GM21737 (cell line): ENCODE data around the gene CISH.

Source experiments
- ATAC-seq: cut with Tn5 transposase; IDR thresholded peaks from one replicate; pipeline ENCODE4 v1.9.1; 2021; ENCODE audit warnings: mild to moderate bottlenecking, moderate library complexity; ENCODE audit not compliant: unreplicated experiment

CISH gene

DNA sequence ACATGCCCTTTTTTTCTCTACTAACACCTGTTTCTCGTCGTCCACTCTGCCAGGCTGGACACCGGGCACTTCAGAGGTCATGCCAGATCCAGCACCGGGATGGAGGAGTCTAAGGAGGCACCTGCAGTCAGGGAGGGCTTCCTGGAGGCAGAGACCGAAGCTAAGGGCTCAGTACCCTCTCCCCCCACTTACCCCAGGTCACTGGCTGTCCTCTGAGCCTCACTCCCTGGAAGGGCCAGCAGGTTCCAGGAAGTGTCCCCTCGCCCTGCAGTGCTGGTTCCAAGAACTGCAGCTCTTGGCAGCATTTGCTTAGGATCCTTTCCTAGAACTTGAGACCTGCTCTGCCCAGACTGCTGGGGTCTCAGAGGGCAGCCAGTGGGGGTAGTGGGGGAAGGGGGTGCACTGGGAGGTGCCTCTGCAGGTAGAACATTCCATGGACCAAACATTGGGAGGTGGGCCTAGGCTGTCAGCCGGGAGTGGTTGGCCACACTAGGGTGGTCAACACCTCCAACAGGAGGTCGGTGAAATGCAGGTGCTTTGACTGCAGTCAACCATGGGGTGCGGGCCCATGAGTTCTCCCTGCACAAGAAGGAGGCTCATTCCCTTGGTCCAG lies 11.3 kb downstream of the CISH start:
- ATAC-seq: no peak

DNA sequence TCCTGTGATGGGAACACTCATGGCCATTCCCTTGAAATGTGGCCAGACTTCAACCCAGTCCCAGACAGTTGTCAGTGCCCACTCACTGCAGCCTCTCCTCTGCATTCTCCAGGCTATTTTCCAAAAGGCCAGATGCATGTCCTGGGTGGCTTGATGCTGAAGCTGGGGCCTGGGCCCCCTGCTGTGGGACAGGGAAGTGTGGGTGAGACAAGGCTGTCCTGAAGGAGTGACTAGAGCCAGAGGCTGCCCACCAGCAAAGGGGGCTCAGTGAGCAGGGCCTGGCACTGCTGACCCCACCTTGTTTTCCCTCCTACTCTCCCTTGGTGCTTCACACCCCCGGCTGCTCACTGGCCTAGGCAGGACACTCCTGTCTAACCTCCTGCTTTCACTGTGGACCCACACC lies 11.9 kb downstream of the CISH start:
- ATAC-seq: no peak

DNA sequence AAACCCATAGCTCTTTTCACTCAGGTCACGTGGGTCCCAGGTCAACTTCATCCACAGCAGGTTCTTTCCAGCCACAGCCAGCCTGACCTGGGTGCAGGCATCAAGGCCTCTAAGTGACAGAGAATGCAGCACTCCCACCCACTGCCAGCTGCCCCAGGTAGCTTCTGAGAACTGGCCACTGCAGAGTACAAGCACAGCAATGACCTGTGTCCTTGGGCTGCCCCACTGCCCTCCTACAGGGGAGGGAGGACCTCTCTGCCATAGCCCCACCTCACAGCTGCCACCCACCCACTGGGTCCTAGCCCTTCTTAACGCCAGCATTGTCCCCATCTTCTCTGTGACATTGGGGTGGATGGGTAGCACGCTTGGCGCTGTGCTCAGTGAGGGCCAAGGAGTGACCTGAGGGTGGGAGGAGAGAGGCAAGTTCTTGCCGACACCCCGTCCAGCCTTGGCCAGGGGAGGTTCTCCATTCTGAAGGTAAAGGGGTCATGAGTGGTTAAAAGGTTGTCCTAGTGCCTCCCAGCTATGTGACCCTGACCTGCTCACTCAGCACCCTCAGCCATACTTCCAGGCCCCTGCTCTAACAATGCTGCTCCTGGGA lies 12.4 kb downstream of the CISH start:
- no peak for ATAC-seq

DNA sequence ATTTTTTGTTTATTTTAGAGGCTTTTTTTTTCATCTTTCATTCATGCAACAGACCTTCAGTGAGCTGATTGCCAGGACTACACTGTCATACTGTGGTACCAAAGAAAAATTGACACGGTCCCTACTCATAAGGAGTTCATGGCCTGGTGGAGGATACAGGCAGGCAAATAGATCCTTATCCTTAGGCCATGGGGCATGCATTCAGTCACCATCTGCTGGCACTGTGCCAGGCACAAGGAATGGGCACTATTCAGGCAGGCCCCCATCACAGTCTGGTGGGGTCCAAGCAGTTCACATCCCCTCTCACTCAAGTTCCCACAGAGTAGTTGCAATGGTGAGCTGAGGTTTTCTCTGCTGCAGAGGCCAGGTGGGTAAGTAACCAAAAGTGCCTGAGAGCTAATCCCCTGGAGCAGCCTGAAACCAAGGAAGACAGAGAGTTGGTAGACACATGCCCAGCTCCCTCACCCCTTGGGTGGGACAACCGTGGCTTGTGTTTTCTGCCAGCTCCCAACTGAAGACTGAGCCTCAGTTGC lies 17.3 kb downstream of the CISH start:
- ATAC-seq: no peak

DNA sequence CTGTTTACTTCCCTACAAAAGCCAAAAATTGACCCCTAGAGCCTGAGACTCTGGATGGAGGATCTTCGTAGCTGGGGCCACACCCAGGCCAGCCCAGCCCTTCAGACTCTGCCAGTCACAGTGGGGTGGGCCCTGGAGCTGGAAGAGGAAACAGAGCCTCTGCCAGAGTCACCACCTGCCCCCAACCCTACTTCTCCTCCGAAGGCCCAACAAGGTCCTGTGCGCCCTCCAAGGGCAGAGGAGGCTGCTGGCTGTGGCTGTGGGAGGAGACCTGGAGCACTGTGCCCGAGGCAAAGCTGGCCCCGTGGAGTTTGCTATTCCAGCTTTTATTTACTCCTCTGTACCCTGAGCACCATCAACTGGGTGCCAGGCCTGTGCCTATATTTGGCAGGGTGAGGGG lies 19.0 kb downstream of the CISH start:
- no peak for ATAC-seq

DNA sequence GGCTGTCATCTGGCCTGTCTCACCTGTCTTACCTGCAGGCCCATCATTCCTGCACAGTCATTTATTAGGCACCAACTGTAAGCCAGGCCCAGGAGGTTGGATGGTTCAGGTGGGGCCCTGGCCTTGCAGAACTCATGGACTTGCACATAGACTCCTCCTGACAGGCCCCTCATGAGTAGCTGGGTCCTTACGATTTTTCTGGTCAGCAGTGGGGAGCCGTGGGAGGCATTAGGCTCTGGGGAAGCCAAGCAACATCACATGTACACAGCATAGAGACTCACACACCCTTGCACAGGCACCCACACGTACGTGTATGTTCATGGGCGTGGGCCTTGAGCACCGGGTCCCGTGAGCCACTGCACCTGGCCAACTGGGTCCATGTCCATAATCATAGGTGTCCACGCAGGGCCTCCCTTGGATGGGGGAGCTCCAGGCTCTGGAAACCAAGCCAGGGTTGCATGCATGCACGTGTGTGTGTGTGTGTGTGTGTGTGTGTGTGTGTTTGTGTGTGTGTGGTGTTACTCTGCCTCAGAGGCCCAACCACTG lies 20.3 kb downstream of the CISH start:
- ATAC-seq: peak; percentile 6

DNA sequence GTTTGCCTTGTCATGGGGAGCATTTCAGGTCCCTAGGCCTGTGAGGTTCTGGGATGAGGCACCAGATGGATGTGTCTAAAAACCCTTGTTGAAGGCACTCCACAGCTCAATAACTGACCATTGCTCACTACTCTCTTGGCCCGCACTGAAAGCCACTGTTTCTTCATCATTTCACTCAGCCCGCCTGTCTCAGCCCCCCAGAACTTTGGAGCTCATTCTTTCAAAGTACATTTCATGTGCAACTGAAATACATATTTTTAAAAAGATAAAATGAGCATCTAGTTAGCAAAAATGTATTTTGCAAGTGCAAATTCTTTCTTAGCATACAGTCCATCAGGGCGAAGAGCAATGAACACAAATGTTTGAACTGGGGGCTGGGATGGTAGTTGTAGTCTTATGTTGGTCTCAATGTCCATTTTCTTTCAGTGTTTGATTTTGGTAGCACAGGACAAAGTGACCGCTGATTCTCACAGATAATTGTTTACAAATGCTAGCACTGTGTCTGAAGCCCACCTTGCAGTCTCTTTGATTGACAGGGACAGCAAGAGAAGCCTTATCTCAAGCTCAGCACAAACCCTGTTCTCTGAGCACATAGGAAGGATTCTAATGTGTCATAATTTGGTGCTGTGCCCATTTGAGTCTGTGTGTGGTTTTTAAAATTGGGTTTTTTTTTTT lies 22.7 kb downstream of the CISH start:
- no peak for ATAC-seq

DNA sequence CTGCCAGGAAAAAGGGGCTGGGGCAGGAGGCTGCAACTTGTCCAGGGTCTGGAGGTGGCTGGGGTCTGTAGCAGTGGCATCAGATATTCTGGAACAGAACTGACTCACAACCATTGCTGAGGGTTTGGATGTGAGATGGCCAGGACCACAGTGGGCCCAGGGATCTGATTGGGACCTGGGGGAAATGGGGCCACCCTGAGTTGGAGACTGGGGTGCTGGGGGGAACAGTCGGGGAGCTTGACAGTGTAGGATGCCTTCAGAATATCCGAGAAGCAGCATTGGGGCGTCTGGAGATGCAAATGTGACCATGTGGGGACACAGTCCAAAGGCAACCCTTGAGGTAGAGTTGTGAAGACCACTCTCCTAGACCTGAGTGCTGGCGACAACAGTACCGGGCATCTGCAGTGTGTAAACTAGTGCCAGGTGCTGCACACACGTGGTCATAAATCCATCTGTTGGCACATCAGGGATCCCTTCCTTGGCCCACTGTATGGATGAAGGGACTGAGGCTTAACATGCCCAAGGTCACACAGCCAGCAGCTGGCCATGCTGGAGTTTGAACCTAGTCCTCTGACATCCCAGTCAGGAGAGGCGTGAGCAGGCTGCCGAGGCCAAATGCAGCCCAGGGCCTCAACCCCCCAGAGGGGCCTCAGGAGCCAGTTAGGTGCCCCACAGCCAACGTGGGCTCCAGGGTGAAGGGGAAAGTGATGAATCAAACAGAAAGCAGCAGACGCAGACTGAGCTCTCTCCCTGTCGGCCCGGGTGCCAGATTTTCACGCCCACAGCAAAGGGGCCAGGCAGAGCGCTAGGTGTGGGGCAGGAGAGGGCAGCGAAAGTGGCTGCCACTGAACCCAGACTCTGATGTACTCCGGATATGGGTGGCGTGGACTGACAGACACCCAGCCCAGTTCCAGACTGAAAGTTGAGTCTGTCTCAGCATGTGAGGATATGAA lies 23.5 kb downstream of the CISH start:
- ATAC-seq: no peak

DNA sequence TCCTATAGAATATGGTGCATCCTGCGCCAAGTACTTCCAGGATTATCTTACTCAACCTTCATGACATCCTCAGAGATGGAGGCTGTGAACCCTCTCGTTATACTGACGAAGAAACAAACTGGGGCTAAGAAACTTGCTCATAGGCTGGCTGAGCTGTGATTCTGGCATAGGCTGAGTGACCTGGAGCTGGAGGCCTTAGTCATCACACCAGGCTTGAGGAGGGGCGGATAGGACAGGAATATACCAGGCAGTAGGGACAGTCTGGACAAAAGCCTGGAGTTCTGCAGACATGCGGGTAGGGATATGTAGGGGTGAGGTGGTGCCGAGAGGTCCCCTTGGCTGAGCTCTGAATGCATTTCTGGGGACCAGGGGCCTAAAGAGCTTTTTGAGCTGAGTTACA lies 24.2 kb downstream of the CISH start:
- ATAC-seq: no peak

DNA sequence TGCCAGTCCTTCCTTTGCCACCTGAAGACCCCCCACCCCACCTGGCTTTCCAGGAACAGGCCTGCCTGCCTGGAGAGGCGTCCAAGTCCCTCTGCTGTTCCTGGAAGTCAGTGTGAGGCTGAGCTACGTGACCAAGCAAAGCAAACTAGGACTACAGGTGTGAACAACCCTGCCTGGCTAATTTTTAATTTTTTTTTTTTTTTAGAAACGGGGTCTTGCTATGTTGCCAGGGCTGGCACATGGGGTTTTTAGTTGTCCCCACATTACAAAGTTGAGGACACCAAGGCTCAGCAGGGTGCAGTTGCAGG lies 24.9 kb downstream of the CISH start:
- ATAC-seq: no peak

DNA sequence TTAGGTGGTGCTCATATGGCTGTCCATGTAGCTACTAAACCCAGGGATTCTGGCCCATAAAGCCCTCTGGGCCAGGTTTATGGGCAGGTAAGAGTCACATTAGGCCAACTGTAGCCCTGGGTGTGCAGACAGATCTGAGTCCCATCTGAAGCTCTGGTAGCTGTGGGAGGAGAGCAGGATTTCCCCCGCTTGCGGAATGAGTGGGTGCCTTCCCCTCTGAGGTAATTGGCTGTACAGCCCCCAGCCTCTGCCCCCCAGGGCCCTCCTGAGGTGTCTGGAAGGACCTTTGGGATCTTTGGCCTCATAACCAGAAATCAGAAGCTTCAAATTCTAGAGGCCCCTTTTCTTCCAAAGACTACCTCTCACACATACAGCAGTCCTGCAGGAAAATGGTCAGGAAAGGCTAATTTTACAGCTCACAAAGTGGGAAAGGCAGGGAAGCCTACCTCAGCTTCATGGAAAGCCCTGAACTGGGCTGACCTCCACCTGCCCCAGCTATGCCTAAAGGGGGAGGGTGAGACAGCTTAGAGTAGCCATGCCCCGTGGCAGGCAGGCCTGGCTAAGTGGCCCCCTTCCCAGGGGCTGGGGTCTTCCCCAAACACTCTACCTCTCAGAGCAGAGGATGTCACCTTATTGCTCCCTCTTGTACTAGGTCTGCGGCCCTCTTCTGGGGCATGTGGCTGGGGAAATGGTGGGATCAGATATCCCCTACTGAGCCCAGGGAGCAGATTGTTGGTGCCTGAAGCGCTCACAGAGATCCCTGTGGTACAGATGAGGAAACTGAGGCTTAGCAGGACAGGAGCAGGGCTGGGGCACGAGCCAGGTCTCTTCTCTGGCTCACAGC lies 25.4 kb downstream of the CISH start:
- no peak for ATAC-seq

DNA sequence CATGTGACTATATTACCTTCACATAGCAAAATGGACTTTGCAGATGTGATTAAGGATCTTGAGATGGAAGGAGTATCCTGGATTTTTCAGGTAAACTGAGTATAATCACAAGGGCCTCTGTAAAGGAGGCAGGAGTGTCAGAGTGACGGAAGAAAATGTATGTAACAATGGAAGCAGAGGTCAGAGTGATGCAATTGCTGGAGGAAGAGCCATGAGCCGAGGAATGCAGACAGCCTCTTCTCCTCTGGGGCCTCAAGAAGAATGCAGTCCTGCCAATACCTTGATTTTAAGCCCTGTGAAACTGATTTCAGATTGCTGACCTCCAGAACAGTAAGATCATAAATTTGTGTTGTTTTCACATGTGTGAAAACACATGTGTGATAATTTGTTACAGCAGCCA lies 27.2 kb downstream of the CISH start:
- ATAC-seq: no peak

DNA sequence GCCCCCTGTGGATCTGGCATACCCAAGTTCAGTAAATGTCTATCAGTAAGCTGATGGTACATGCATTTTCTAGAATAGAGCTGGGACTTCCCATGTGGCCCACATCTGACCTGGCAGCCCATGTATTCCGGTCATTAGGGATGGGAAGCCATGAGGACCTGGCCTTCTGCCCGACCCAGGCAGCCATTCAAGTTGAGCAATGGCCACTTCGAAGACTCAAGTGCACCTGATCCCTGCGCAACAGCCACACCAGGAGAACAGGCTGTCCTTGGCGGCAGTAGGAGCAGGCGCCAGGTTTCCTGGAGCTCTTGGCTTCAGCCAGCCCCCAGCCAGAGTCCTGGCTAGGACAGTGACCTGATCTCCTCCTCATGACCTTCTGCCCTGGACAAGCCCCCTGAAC lies 27.7 kb downstream of the CISH start:
- ATAC-seq: no peak

DNA sequence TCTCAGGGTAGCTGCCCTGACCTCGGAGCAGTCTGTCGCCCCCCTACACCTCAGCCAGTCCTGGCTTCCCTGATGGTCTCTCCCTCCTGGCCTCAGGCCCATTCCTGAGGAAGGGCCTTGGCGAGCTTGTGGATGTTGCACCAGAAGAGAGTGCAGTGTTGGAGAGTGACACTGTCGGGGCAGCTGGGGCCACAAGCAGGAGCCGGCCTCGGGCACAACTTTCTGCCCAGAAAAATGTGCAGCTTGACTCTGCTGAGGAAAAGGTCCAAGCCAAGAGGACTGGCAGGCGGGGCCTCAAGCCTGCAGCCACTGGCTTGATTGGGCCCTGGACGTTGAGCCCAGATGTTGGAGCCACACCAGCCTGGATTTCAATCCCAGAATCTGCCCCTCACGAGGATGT lies 29.5 kb downstream of the CISH start:
- ATAC-seq: no peak

DNA sequence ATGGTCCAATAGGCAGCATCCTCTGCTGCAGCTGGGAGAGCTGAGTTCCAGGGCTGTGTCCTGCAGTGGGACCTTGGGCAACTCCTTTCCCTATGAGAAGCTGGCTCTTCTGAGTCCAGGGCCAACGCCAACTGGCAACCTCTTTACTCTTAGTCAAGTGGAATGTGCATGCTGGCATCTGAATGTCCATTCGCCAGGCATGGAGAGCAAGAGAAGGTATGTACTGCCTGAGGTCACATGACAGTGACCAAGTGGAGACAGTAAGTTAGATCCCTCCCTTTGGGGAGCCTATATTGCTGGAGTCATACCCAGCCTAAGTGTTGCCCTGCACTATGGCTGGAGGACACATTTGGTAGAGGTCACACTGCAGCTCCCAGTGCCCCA lies 30.1 kb downstream of the CISH start:
- ATAC-seq: no peak

DNA sequence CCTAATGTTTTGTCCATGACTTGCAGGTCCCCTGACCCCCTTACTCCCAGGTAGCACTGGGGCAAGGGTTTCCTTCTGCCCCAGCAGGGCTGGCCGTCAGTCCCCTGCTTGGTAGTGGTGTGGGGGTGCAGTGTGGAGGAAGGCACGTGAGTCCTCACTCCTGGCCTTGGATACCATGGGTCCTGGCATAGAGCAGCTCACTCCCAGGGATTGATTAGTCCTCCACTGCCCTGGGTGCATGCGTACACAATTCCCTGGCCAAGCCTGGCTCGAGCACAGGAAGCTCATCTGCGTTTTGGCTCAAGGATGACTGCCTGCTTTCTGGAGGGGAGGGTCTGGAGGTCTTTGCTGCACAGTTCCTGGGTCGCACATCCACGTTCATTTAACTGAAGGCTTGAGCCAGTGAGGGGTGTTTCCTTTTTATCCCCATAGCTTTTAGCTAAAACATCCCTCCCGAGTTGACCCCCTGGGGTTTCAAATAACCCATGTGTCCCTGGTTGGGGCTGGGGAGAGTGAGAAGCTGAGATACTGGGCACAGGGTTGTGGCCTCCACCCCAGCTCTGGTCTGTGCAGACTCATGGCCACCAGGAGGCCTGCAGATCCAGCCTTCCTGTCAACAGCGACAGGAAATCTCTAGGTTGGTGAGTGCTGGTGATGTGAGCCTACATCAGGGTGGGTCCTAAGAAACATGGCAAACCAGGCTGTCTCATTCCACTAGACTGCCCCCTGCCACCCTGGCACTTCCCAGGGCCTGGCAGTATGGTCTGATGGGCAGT lies 30.7 kb downstream of the CISH start:
- ATAC-seq: no peak

DNA sequence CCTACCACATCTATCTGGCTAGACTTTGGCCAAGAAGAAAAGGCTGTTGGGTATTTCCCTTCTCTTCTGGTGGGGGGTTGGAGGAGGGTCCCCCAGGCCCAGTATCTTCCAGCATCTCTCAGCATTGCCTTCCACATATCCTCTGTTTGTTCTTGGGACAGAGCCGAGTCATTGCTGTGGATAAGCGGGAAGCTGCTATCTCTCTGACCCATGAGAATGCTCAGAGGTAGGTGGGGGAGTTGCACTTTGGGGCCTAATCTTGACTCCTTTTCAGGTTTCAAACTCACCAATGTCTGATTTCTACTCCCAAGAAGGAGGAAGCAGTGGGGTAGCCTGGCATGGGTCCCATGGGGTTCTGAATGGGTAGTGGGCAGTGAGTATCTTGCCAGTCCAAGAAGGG lies 34.2 kb downstream of the CISH start:
- ATAC-seq: no peak

DNA sequence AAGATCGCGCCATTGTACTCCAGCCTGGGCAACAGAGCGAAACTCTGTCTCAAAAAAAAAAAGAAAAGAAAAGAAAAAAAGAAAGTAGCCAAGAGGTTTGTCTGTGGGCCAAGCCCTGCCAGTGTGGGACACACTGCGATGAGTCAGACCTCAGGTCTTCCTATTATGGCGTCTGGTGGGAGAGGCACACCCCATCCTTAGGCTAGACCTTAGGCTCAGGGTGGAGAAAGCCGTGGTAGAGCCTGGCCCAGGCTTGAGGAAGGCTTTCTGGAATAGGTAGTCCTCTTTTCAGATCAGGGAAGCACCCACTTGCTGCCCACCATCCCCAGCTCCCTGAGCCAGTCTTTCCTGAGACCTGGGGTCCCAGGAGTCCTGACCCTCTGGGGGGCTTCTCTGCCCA lies 36.2 kb downstream of the CISH start:
- ATAC-seq: no peak

DNA sequence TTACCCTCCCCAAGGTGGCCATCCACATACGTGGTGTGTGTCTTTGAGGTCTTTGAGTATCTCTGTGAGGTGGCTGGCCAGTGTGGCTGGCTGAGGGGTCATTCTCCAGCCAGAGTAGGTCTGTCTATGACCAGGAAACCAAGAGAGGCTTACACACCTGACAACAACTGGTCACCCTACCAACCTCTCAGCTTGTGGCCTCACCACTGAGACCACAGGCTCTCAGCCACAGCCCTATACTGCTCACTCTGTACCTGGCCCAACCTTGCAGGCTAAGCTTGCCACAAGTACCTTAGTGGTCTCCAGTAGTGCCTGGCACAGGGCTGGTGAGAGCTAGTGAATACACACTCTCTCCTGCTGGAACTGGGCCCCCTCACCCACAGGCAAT lies 37.1 kb downstream of the CISH start:
- ATAC-seq: no peak
